Lower lobe of right lung (tissue), 2 donors: ENCODE measurements around the gene NDUFA5. TPM values are rescaled to one million over a fixed set of nuclear protein-coding genes. Genes with fewer than 3 reads are reported as not detected.
"Not testable (repeated sequence)": the region's sequence is repeated elsewhere in the genome, so short reads cannot be mapped to it uniquely, and the experiment has no call there.

Experiments used
- ATAC-seq, 2 donors: fragments of 200-7000 bp; cut with Tn5 transposase; one replicate each; pipeline ENCODE4 v1.9.1; 2020 to 2022; ENCODE audit warnings: mild to moderate bottlenecking in 2 of 2, moderate library complexity in 2 of 2
- DNase-seq: peaks from one replicate; pipeline ENCODE4 v3.0.0-alpha.2; 2020
- H3K27ac ChIP-seq: fragments of 200-600 bp; one replicate; pipeline ENCODE4 v1.8.0; 2022
- H3K27me3 ChIP-seq: fragments of 200-600 bp; one replicate; pipeline ENCODE4 v1.8.0; 2022; ENCODE audit warnings: low read depth
- H3K36me3 ChIP-seq: fragments of 200-600 bp; one replicate; pipeline ENCODE4 v1.8.0; 2022; ENCODE audit warnings: mild to moderate bottlenecking
- H3K4me1 ChIP-seq: fragments of 200-600 bp; one replicate; pipeline ENCODE4 v1.8.0; 2022
- H3K4me3 ChIP-seq: fragments of 200-600 bp; one replicate; pipeline ENCODE4 v1.8.0; 2022; ENCODE audit warnings: mild to moderate bottlenecking
- H3K9me3 ChIP-seq: fragments of 200-600 bp; one replicate; pipeline ENCODE4 v1.8.0; 2022
- intact Hi-C: fragments of 100-400 bp; cut with DNase I; formaldehyde crosslinking; loops from one replicate; pipeline ENCODE4 v1.11.0; 2022
- total RNA-seq: library from RNA; stranded (reverse); fragmentation: NEBNext Ultra II Directional; extraction: Animal tissue kit (Norgen Biotek cat#: 25700); gene quantifications from one replicate; pipeline ENCODE4 v1.2.1, GENCODE V29; 2021
- TF ChIP-seq, protein P1 (sequence below): fragments of 200-600 bp; IDR thresholded peaks from one replicate; pipeline ENCODE4 v1.8.0; 2022; ENCODE audit warnings: antibody characterized with exemption, mild to moderate bottlenecking
- donor health status: DM: no; HTN: yes; CAD: no; lungs with severe emphysema.

NDUFA5 gene
- total RNA-seq, 1 donor from 2014 or later: 61.4 TPM

DNA sequence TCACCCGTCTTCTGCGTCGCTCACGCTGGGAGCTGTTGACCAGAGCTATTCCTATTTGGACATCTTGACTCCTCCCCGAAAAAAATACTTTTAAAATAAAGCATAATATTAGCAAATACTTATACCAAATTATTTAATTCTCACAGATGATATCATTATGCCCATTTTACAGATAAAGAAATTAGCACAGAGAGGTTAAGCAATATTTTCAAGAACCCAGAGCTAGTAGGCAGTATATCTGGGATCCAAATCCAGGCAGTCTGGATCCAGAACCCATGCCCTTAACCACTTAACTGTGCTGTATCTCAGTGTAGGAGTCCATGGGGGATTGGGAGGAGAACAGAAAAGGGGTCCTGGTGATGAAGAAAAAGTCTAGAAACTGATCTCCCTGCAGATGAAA is 29.4 kb downstream of the NDUFA5 start:
- H3K36me3 ChIP-seq: no peaks in the 10 kb centered on the region
- H3K4me1 ChIP-seq: peaks cover 5% of the 10 kb centered on the region
- H3K27ac ChIP-seq: no peak overlapping the region
- ATAC-seq (no peak), DNase-seq (no peak)
- TF ChIP-seq, protein P1, sequence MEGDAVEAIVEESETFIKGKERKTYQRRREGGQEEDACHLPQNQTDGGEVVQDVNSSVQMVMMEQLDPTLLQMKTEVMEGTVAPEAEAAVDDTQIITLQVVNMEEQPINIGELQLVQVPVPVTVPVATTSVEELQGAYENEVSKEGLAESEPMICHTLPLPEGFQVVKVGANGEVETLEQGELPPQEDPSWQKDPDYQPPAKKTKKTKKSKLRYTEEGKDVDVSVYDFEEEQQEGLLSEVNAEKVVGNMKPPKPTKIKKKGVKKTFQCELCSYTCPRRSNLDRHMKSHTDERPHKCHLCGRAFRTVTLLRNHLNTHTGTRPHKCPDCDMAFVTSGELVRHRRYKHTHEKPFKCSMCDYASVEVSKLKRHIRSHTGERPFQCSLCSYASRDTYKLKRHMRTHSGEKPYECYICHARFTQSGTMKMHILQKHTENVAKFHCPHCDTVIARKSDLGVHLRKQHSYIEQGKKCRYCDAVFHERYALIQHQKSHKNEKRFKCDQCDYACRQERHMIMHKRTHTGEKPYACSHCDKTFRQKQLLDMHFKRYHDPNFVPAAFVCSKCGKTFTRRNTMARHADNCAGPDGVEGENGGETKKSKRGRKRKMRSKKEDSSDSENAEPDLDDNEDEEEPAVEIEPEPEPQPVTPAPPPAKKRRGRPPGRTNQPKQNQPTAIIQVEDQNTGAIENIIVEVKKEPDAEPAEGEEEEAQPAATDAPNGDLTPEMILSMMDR: no peak
- no peak overlapping the region for H3K4me3 ChIP-seq
- intact Hi-C loops: no loop called here
- H3K9me3 ChIP-seq: no peaks in the 10 kb centered on the region
- H3K27me3 ChIP-seq: no peaks in the 10 kb centered on the region

DNA sequence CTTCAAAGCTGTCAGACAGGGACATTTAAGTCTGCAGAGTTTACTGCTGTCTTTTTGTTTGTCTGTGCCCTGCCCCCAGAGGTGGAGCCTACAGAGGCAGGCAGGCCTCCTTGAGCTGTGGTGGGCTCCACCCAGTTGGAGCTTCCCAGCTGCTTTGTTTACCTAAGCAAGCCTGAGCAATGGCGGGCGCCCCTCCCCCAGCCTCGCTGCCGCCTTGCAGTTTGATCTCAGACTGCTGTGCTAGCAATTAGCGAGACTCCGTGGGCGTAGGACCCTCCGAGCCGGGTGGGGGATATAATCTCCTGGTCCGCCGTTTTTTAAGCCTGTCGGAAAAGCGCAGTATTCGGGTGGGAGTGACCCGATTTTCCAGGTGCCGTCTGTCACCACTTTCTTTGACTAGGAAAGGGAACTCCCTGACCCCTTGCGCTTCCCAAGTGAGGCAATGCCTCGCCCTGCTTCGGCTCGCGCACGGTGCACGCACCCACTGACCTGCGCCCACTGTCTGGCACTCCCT is 29.8 kb downstream of the NDUFA5 start:
- intact Hi-C loops, DNase-seq, H3K9me3 ChIP-seq: not testable (repeated sequence)

GRCh38 chr7:123526533-123526932 is 31.1 kb downstream of the NDUFA5 start:
- H3K9me3 ChIP-seq, DNase-seq, intact Hi-C loops, ATAC-seq, H3K27ac ChIP-seq, H3K4me3 ChIP-seq, H3K36me3 ChIP-seq, H3K27me3 ChIP-seq, H3K4me1 ChIP-seq: not testable (repeated sequence)

More for the DNA sequence above, 29.8 kb downstream of the NDUFA5 start:
- not testable (repeated sequence) for ATAC-seq, H3K36me3 ChIP-seq, H3K4me1 ChIP-seq, H3K27me3 ChIP-seq, H3K27ac ChIP-seq, H3K4me3 ChIP-seq

GRCh38 chr7:123522066-123522465 is 35.6 kb downstream of the NDUFA5 start:
- H3K4me3 ChIP-seq: no peak overlapping the region

DNA sequence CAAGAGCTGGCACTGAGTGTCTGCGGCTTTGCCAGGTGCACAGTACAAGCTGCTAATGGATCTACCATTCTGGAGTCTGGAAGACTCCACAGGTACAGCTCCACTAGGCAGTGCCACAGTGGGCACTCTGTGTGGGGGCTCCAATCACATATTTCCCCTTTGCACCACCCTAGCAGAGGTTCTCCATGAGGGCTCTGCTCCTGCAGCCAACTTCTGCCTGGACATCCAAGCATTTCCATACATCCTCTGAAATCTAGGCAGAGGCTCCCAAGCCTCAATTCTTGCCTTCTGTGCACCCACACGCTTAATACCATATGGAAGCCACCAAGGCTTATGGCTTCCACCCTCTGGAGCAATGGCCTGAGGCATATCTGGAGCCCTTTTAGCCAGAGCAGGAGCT is 52.4 kb downstream of the NDUFA5 start:
- ATAC-seq: peak in 1 of 2 donors; percentile 32
- no peak for DNase-seq
- intact Hi-C loops: no loop called here
- Histone ChIP-seq H3K27me3 (no peaks in the 10 kb centered on the region), H3K27ac (no peak overlapping the region), H3K4me1 (no peaks in the 10 kb centered on the region), H3K4me3 (no peak overlapping the region), H3K36me3 (no peaks in the 10 kb centered on the region), H3K9me3 (no peaks in the 10 kb centered on the region)
- TF ChIP-seq, protein P1: no peak

More at GRCh38 chr7:123522066-123522465, 35.6 kb downstream of the NDUFA5 start:
- Histone ChIP-seq H3K9me3 (no peaks in the 10 kb centered on the region), H3K4me1 (no peaks in the 10 kb centered on the region), H3K27ac (no peak overlapping the region), H3K27me3 (no peaks in the 10 kb centered on the region), H3K36me3 (no peaks in the 10 kb centered on the region)
- intact Hi-C loops: no loop called here
- TF ChIP-seq, protein P1: no peak
- ATAC-seq (no peak), DNase-seq (no peak)

- ATAC-seq: no peak
- intact Hi-C loops: no loop called here
These were observed 55.4 kb downstream of the NDUFA5 start for GRCh38 chr7:123502201-123502600.

More at GRCh38 chr7:123502201-123502600, 55.4 kb downstream of the NDUFA5 start:
- H3K9me3 ChIP-seq: no peaks in the 10 kb centered on the region
- no peak for DNase-seq
- H3K4me1 ChIP-seq: no peaks in the 10 kb centered on the region
- no peaks in the 10 kb centered on the region for H3K36me3 ChIP-seq
- H3K27me3 ChIP-seq: no peaks in the 10 kb centered on the region
- TF ChIP-seq, protein P1: no peak
- H3K4me3 ChIP-seq: no peak overlapping the region
- no peak overlapping the region for H3K27ac ChIP-seq
